Activated naive CD4-positive, alpha-beta T cell treated with anti-CD3 and anti-CD28 coated beads for 36 hours (primary cell): ENCODE measurements around the gene MAGEA9B. TPM values are rescaled to one million over a fixed set of nuclear protein-coding genes. Genes with fewer than 3 reads are reported as not detected.
"Not testable (repeated sequence)": the region's sequence is repeated elsewhere in the genome, so short reads cannot be mapped to it uniquely, and the experiment has no call there.

Experiments
- CTCF ChIA-PET: fragments of 350-600 bp; sonication (Branson Sonifier 250); formaldehyde crosslinking; loops from one replicate; lab custom pipeline; 2021; ENCODE audit warnings: antibody characterized with exemption; lab: Charles Lee
- DNase-seq: peaks from one replicate; pipeline ENCODE4 v3.0.0-alpha.2; 2020
- H3K27ac Mint-ChIP-seq: one replicate; pipeline ENCODE4 v1.8.0; 2021; ENCODE audit warnings: mild to moderate bottlenecking, mixed read lengths
- H3K27me3 Mint-ChIP-seq: one replicate; pipeline ENCODE4 v1.8.0; 2021; ENCODE audit warnings: low read depth, mixed read lengths
- H3K36me3 Mint-ChIP-seq: one replicate; pipeline ENCODE4 v1.8.0; 2021; ENCODE audit warnings: low read depth, mixed read lengths
- H3K4me1 Mint-ChIP-seq: one replicate; pipeline ENCODE4 v1.8.0; 2021; ENCODE audit warnings: low read depth, mixed read lengths
- H3K4me3 Mint-ChIP-seq: one replicate; pipeline ENCODE4 v1.8.0; 2021; ENCODE audit warnings: mild to moderate bottlenecking, moderate library complexity, mixed read lengths
- H3K9me3 Mint-ChIP-seq: one replicate; pipeline ENCODE4 v1.8.0; 2021; ENCODE audit warnings: mixed read lengths
- intact Hi-C: fragments of 100-400 bp; cut with micrococcal nuclease; formaldehyde crosslinking; loops from one replicate; pipeline ENCODE4 v1.15.1; 2023
- total RNA-seq, 2 experiments: library from RNA; stranded (reverse); gene quantifications; one replicate each; pipeline ENCODE4 v1.2.3, GENCODE V29; 2021

MAGEA9B gene
- total RNA-seq, 2 experiments from 2014 or later = not detected

GRCh38 chrX:149541521-149542047 lies 45.7 kb downstream of the MAGEA9B start:
- H3K9me3 Mint-ChIP-seq = no peaks in the 10 kb centered on the region
- intact Hi-C loops = loop anchor here (1.0 to 10.0 kb wide), 5 partner anchors 90 to 1157 kb away; partner anchors contain the start of genes MAMLD1, MTM1, MTMR1 and TMEM185A
- DNase-seq = no peak
- peak overlapping the region; percentile 91 for H3K4me3 Mint-ChIP-seq
- no peaks in the 10 kb centered on the region for H3K27me3 Mint-ChIP-seq
- H3K27ac Mint-ChIP-seq = peak overlapping the region; percentile 99
- CTCF ChIA-PET = no interaction called here
- H3K36me3 Mint-ChIP-seq = peaks cover 1% of the 10 kb centered on the region
- H3K4me1 Mint-ChIP-seq = peaks cover 2% of the 10 kb centered on the region

DNA sequence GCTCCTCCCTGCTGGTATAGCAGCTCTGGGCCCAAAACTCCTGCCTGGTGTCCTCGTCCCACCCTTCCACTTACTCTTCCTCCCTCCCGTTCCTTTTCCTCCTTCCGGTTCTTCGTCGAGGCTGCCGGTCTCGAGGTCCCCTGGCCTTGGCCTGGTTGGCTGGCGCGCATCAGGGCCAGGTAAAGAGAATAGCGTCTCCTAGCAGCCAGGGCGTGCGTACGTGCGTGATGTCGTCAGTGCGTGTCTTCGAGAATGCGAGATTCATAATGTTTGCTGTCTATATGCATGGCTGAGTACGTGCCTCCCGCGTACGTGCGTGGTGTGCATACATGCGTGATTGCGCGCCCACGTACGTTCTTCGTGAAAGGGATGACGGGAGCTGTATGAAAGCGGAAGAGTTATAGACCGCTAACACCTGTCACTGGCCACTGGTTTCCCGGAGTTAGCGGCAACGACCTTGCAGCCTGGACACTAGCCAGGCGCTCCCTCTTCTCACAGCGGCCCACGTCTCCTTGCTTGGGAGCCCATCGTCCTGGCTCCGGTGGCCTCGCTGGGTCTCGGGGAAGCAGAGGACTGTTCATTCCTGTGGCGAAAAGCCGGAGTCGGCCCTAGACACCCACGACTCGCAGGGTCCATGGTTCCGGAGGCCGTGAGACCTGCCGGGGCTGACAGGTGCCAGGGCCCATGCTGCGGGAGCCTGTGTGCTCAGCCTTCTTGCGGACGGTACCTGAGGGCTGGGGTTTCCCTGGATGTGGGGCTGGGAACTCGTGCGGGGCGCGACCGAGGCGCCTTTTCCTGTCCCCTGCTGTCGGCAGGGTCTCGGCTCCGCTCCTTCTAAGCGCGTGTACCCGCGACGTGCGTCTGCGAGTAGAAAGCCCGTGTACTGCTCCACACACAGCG lies 46.4 kb downstream of the MAGEA9B start, which contains the start of gene EOLA1:
Gene EOLA1, plus strand, starts transcription at position 392 of the 900 bp plus-strand sequence. CDS start 4,619 bp downstream, outside the sequence.
- DNase-seq = peak; percentile 93
- intact Hi-C loops = loop anchor here (1.0 to 10.0 kb wide), 7 partner anchors 36 to 1630 kb away; partner anchors contain the start of genes FMR1, IDS, MAMLD1 and MTM1
- H3K27me3 Mint-ChIP-seq = no peaks in the 10 kb centered on the region
- H3K27ac Mint-ChIP-seq = peak within 1 kb of the TSS; percentile 99
- CTCF ChIA-PET = interaction anchor here (0.6 kb wide), 1 partner anchor 37 kb away, joined by 3 read pairs; no protein-coding TSS in a partner anchor
- no peaks in the 10 kb centered on the region for H3K9me3 Mint-ChIP-seq
- peak within 1 kb of the TSS; percentile 91 for H3K4me3 Mint-ChIP-seq
- peaks cover 1% of the 10 kb centered on the region for H3K36me3 Mint-ChIP-seq
- H3K4me1 Mint-ChIP-seq = peaks cover 2% of the 10 kb centered on the region

DNA sequence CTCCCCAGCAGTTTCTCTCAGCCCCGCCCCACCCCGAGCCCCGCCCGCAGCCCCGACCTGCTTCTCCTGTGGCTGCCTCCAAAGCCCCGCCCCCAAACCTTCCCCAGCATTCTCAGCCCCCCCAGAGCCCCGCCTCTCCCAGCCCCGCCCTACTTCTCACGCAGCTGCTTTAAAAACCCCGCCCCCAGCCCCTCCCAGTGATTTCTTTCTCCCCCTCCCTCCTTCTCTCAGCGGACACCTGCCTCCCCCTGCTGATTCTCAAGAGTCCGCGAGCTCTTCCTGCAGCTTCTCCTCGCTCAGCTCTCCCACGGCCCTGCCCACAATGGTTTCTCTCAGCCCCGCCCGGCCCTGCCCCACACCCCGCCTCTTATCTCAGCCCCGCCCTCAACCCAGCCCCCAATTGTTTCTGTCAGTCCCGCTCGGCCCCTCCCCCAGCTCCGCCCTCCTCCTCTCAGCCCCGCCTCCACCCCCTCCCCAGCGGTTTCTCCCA lies 47.1 kb downstream of the MAGEA9B start:
- CTCF ChIA-PET = interaction anchor here (1.1 kb wide), 1 partner anchor 30 kb away, joined by 3 read pairs; no protein-coding TSS in a partner anchor

DNA sequence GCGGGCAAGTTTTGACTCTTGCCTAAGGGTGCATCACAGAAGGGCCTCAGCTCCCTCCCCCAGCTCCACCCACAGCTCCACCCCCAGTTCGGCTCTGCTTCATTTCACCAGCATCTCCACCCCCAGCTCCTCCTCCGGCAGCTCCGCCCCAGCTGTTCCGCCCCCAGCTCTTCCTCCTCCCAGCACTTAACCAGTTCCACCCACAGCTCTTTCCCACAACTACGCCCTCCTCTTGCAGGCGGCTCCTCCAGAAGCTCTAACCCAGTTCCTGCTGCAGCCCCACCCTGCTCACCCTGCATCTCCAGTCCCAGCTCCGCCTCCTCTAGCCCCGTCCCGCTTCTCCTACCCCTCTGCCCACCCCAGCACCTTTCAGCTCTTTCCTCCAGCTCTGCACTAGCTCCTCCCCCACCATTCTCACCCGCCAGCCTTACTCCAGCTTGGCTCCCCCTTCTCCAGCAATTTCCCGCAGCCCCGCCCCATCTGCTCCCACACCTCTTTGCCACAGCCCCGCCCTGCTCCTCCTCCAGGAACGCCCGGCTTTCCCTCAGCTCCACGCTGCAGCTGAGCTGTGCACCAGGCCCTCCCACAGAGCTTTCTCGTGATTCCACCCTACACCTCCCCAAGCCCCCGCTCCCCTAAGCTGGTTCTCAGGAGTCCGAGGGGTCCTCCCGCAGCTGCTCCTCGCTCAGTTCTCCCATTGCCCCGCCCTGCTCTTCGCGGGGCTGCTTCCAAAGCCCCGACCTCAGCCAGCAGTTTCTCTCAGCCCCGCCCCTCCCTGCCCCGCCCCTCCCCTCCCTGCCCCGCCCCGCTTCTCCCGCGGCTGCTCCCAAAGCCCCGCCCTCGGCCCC lies 47.8 kb downstream of the MAGEA9B start:
- no peaks in the 10 kb centered on the region for H3K36me3 Mint-ChIP-seq
- H3K4me3 Mint-ChIP-seq = peak overlapping the region; percentile 79
- H3K9me3 Mint-ChIP-seq = no peaks in the 10 kb centered on the region
- no peaks in the 10 kb centered on the region for H3K27me3 Mint-ChIP-seq
- H3K27ac Mint-ChIP-seq = peak overlapping the region; percentile 73
- H3K4me1 Mint-ChIP-seq = peaks cover 2% of the 10 kb centered on the region
- intact Hi-C loops = loop anchor here (1.0 to 10.0 kb wide), 6 partner anchors 34 to 1628 kb away; partner anchors contain the start of genes FMR1, IDS, MAMLD1 and MTM1
- DNase-seq = peak; percentile 92
- CTCF ChIA-PET = interaction anchor here (0.8 to 1.1 kb wide), 2 partner anchors 28 to 29 kb away, joined by 3 to 4 read pairs; no protein-coding TSS in a partner anchor

More for the DNA sequence above, 47.1 kb downstream of the MAGEA9B start:
- Mint-ChIP-seq H3K27ac (peak overlapping the region; percentile 99), H3K4me3 (peak overlapping the region; percentile 91), H3K4me1 (peaks cover 2% of the 10 kb centered on the region), H3K36me3 (peaks cover under 1% of the 10 kb centered on the region), H3K9me3 (no peaks in the 10 kb centered on the region), H3K27me3 (no peaks in the 10 kb centered on the region)
- intact Hi-C loops = loop anchor here (1.0 to 10.0 kb wide), 6 partner anchors 35 to 1629 kb away; partner anchors contain the start of genes FMR1, IDS, MAMLD1 and MTM1
- peak; percentile 92 for DNase-seq

DNA sequence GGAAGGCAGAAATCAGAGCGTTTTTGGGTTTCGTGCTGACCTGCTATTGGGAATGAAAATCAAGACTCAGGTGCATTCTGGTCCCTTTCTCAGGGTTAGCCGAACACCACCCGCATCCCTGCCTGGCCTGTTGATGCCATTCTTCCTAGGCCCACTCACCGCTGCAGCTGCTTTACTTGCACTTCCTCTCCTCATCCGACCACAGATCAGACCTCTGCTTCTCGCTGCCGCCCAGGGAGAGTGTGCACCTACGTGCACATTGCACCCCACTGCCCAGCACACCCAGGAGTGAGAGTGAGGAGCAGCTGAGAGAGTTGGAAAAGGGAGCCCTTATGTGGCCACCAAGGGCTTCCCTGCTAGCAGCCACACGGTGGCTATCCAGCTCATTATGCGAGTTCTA lies 49.8 kb downstream of the MAGEA9B start:
- H3K27me3 Mint-ChIP-seq, CTCF ChIA-PET, H3K4me1 Mint-ChIP-seq, DNase-seq, intact Hi-C loops, H3K4me3 Mint-ChIP-seq, H3K36me3 Mint-ChIP-seq, H3K9me3 Mint-ChIP-seq, H3K27ac Mint-ChIP-seq: not testable (repeated sequence)

DNA sequence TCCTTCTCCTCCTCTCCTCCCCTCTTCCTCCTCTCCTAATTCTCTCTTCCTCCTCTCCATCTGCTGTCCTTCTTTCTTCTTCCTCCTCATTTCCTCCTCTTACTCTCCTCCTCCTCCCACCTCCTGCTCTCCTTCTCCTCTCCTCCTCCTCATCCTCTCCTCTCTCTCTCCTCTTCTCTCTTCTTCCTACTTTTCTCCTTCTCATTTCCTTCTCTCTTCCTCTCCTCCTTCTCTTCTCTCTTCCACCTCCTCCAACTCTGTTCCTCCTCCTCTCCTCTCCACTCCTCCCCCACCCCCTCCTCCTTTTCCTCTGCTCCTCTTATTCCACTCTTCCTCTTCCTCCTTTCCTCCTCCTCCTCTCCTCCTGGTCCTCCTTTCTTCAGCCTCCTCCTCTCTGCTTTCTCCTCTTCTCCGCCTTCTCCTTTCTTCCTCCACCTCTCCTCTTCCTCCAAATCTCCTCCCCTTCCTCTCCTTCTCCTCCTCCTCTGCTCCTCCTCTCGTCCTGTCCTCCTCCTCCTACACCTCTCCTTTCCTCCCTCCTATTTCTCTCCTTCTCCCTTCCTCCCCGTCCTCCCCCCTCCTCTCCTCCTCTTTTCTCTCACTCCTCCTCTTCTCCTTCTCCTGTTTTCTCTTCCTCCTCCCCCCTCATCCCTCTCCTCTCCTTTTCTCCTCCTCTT lies 52.2 kb downstream of the MAGEA9B start:
- CTCF ChIA-PET, H3K9me3 Mint-ChIP-seq, H3K36me3 Mint-ChIP-seq, intact Hi-C loops, H3K4me3 Mint-ChIP-seq, DNase-seq, H3K27me3 Mint-ChIP-seq, H3K27ac Mint-ChIP-seq: not testable (repeated sequence)
- peaks cover 15% of the 10 kb centered on the region for H3K4me1 Mint-ChIP-seq

DNA sequence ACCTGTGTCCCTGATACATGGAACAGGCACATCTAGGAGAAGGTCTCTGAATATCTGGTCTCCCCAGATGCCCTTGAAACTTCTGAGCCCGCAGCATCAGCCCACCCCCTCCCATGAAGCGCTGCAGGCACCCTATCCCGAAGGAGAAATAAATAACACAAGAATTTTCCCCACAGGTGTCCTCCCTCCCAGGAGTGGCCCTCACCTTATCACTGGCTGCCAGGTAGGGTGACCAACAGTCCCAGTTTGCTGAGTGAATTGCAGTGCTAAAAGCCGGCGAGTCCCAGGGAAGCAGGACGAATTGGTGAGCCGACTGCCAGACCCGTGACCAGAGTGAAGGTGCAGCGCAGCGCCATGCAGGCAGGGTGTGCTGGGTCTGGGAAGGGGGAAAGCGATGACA lies 53.3 kb downstream of the MAGEA9B start:
- H3K27me3 Mint-ChIP-seq, H3K4me3 Mint-ChIP-seq, DNase-seq, CTCF ChIA-PET, H3K9me3 Mint-ChIP-seq, H3K36me3 Mint-ChIP-seq, intact Hi-C loops, H3K27ac Mint-ChIP-seq: not testable (repeated sequence)
- H3K4me1 Mint-ChIP-seq = peaks cover 15% of the 10 kb centered on the region

DNA sequence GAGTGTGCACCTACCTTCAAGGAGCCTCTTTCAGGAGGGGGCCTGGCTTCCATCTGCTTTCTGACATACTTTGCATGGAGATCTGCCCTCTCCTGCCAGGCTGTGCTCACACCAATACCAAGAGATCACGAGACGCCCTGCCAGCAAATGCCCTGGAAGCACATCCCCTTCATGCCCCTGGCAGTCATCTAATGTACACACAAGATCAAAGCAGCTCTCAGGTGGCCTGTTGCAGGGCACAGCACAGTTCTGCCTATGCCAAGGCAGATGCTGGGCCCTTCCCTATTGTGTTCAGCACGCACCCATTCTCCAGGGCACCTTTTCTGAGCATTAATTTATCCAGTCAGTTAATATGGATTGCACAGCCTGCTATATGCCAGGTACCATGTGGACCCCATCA lies 54.4 kb downstream of the MAGEA9B start:
- H3K9me3 Mint-ChIP-seq, H3K27me3 Mint-ChIP-seq, CTCF ChIA-PET, H3K27ac Mint-ChIP-seq, H3K36me3 Mint-ChIP-seq, H3K4me3 Mint-ChIP-seq, intact Hi-C loops, DNase-seq: not testable (repeated sequence)
- H3K4me1 Mint-ChIP-seq = peaks cover 15% of the 10 kb centered on the region

Other genes starting within 250 kb of the MAGEA9B start
- gene IDS, start 82.2 kb downstream of the MAGEA9B start, total RNA-seq = 10 to 100 TPM; 39.9 to 43.1 TPM
- 10 to 100 TPM; 14.7 to 16.2 TPM for gene EOLA1, start 46.4 kb downstream of the MAGEA9B start, total RNA-seq
- not detected for gene HSFX3, start 37.5 kb downstream of the MAGEA9B start, total RNA-seq
- gene HSFX2, start 7.9 kb upstream of the MAGEA9B start, total RNA-seq = not detected
- gene TMEM185A, start 44.3 kb upstream of the MAGEA9B start, total RNA-seq = 1 to 10 TPM; 7.2 to 7.5 TPM
- gene MAGEA11, start 124.6 kb upstream of the MAGEA9B start, total RNA-seq = not detected
- under 1 TPM; 0.10 to 0.27 TPM for gene HSFX1, start 186.6 kb upstream of the MAGEA9B start, total RNA-seq
- gene MAGEA9, start 194.5 kb upstream of the MAGEA9B start, total RNA-seq = not detected